ENCODE measurements around the gene MRAP2.

- TF ChIP-seq POLR2A (IDR thresholded peaks at IDR 0.05; ENCODE audit: low read length): no peak
- no peak for TF ChIP-seq GATA1 (IDR thresholded peaks at IDR 0.05; ENCODE audit: low read depth, low read length)
Measured at GRCh38 chr6:84086056-84086455, 52.5 kb downstream of the MRAP2 start.
